HCT116 (cell line): ENCODE results near the gene CD109. TPM values are rescaled to one million over a fixed set of nuclear protein-coding genes. Genes with fewer than 3 reads are reported as not detected.

Experiments used
- ATAC-seq: fragments of 200-7000 bp; cut with Tn5 transposase; 2 replicates; pipeline ENCODE4 v1.9.1; 2020; ENCODE audit warnings: mild to moderate bottlenecking, moderate library complexity
- BruUV-seq: library from RNA; stranded (reverse); fragments of 400-500 nt; replicated peaks from 2 replicates; lab custom pipeline; 2021; lab: Mats Ljungman, UMichigan
- CTCF ChIA-PET: fragments of 300-600 bp; sonication (Branson Sonifier 250); formaldehyde crosslinking; loops from one replicate; lab custom pipeline; 2021; ENCODE audit warnings: antibody characterized with exemption; lab: Charles Lee
- POLR2A ChIA-PET: fragments of 300-600, 350-600 bp; sonication (Branson Sonifier 250); formaldehyde crosslinking; loops from one replicate; lab custom pipeline; 2021; ENCODE audit warnings: antibody characterized with exemption; lab: Charles Lee
- RAD21 ChIA-PET, 2 experiments: fragments of 300-600 bp; sonication (Branson Sonifier 250); formaldehyde crosslinking; loops; one replicate each; lab custom pipeline; 2023; ENCODE audit warnings: low total read pairs in 2 of 2; ENCODE audit not compliant: uncharacterized antibody in 2 of 2, unreplicated experiment in 2 of 2, low non-redundant PET in 1 of 2; lab: Charles Lee
- DNase-seq: peaks from one replicate; pipeline ENCODE4 v3.0.0-alpha.2; 2010; ENCODE audit warnings: low read depth, low spot score
- H2AFZ ChIP-seq: fragments of 200-600 bp; shearing (Covaris generic), sonication (generic); 2 replicates; pipeline ENCODE4 v1.6.1; 2017; ENCODE audit warnings: low read depth, mixed run types, mixed read lengths, antibody characterized with exemption, low read length; ENCODE audit not compliant: poor library complexity, severe bottlenecking
- H3K27ac ChIP-seq: 2 replicates; pipeline ENCODE4 v1.5.1; 2012; ENCODE audit warnings: low read depth, low read length
- H3K27me3 ChIP-seq: fragments of 200-600 bp; sonication (generic); 2 replicates; pipeline ENCODE4 v1.6.1; 2016; ENCODE audit warnings: mixed run types, low read length, mixed read lengths; ENCODE audit not compliant: insufficient read depth
- H3K36me3 ChIP-seq, 2 experiments: fragments of 200-500 bp in 1 of 2; fragments of 200-600 bp in 1 of 2; sonication (Bioruptor generic) in 1 of 2; sonication (generic) in 1 of 2; 2 replicates each; pipeline versions ENCODE4 v1.5.1 to v1.6.1; 2014 to 2016; ENCODE audit warnings: low read length in 2 of 2, inconsistent platforms in 1 of 2, mixed read lengths in 1 of 2, mixed run types in 1 of 2; ENCODE audit not compliant: insufficient read depth in 2 of 2, control insufficient read depth in 1 of 2
- H3K4me1 ChIP-seq, 2 experiments: fragments of 200-600 bp in 1 of 2; sonication (generic) in 1 of 2; 2 replicates each; pipeline versions ENCODE4 v1.5.1 to v1.6.1; 2012 to 2017; ENCODE audit warnings: low read length in 2 of 2, inconsistent platforms in 1 of 2, mild to moderate bottlenecking in 1 of 2, mixed read lengths in 1 of 2, mixed run types in 1 of 2, moderate library complexity in 1 of 2; ENCODE audit not compliant: insufficient read depth in 2 of 2, control insufficient read depth in 1 of 2
- H3K4me2 ChIP-seq: fragments of 200-600 bp; sonication (generic); 2 replicates; pipeline ENCODE4 v1.6.1; 2017; ENCODE audit warnings: mixed run types, low read length, mixed read lengths
- H3K4me3 ChIP-seq, 2 experiments: fragments of 200-600 bp in 1 of 2; sonication (generic) in 1 of 2; replicated peaks in 1 of 2; 2 replicates each; pipeline ENCODE4 v1.5.1; 2011 to 2016; ENCODE audit warnings: low read length in 2 of 2, control low read depth in 1 of 2, low read depth in 1 of 2, mild to moderate bottlenecking in 1 of 2, mixed read lengths in 1 of 2, mixed run types in 1 of 2
- H3K79me2 ChIP-seq: fragments of 200-600 bp; sonication (generic); 2 replicates; pipeline ENCODE4 v1.6.1; 2017; ENCODE audit warnings: mild to moderate bottlenecking, mixed run types, low read length, moderate library complexity, mixed read lengths; ENCODE audit not compliant: insufficient read depth
- H3K9ac ChIP-seq: fragments of 200-600 bp; sonication (generic); 2 replicates; pipeline ENCODE4 v1.6.1; 2016; ENCODE audit warnings: low read length, mixed read lengths
- H3K9me2 ChIP-seq: fragments of 200-600 bp; sonication (generic), shearing (Covaris generic); 2 replicates; pipeline ENCODE4 v1.6.1; 2017; ENCODE audit warnings: mixed run types, mild to moderate bottlenecking, moderate library complexity; ENCODE audit not compliant: insufficient read depth
- H3K9me3 ChIP-seq, 2 experiments: fragments of 200-500 bp in 1 of 2; fragments of 200-600 bp in 1 of 2; sonication (Bioruptor generic) in 1 of 2; sonication (generic) in 1 of 2; 2 replicates each; pipeline ENCODE4 v1.6.1; 2014 to 2017; ENCODE audit warnings: low read length in 2 of 2, mixed read lengths in 2 of 2, inconsistent platforms in 1 of 2, low read depth in 1 of 2, mild to moderate bottlenecking in 1 of 2, mixed run types in 1 of 2, moderate library complexity in 1 of 2; ENCODE audit not compliant: control insufficient read depth in 1 of 2, insufficient read depth in 1 of 2
- H4K20me1 ChIP-seq: fragments of 200-600 bp; sonication (generic), shearing (Covaris generic); 2 replicates; pipeline ENCODE4 v1.6.1; 2017; ENCODE audit warnings: mixed run types, mild to moderate bottlenecking, moderate library complexity; ENCODE audit not compliant: insufficient read depth
- CBX3 ChIP-seq: IDR thresholded peaks from 2 replicates; pipeline ENCODE4 v1.6.1; 2012; ENCODE audit warnings: low read depth
- EGR1 ChIP-seq: IDR thresholded peaks from 2 replicates; pipeline ENCODE4 v1.6.1; 2012; ENCODE audit warnings: low read depth
- ELF1 ChIP-seq: IDR thresholded peaks from 2 replicates; pipeline ENCODE4 v1.6.1; 2012; ENCODE audit warnings: low read depth, borderline replicate concordance
- JUND ChIP-seq: IDR thresholded peaks from 2 replicates; pipeline ENCODE4 v1.6.1; 2012
- SIN3A ChIP-seq: IDR thresholded peaks from 2 replicates; pipeline ENCODE4 v1.6.1; 2012; ENCODE audit warnings: low read depth
- YY1 ChIP-seq: IDR thresholded peaks from 2 replicates; pipeline ENCODE4 v1.6.1; 2011; ENCODE audit warnings: low read length, low read depth, moderate library complexity, mild to moderate bottlenecking; ENCODE audit not compliant: insufficient replicate concordance; ENCODE audit errors: extremely low read depth
- intact Hi-C: fragments of 100-400 bp; cut with micrococcal nuclease; formaldehyde crosslinking; loops from 2 replicates; pipeline ENCODE4 v1.10.0; 2022
- total RNA-seq: library from RNA; stranded (reverse); gene quantifications from one replicate; pipeline ENCODE4 v1.2.1, GENCODE V29; 2021; ENCODE audit not compliant: unreplicated experiment
- TF ChIP-seq, protein P1 (sequence below), 3 experiments: fragments of 200-600 bp in 1 of 3; sonication (generic) in 1 of 3; IDR thresholded peaks in 2 of 3; conservative IDR thresholded peaks in 1 of 3; 2 replicates each; pipeline ENCODE4 v1.5.1; 2012 to 2017; ENCODE audit warnings: low read depth in 2 of 3, low read length in 2 of 3, antibody characterized with exemption in 1 of 3, borderline replicate concordance in 1 of 3, control low read depth in 1 of 3, mild to moderate bottlenecking in 1 of 3, mixed read lengths in 1 of 3, mixed run types in 1 of 3, moderate library complexity in 1 of 3; ENCODE audit not compliant: insufficient read depth in 1 of 3
- TF ChIP-seq, protein P2 (sequence below): IDR thresholded peaks from 2 replicates; pipeline ENCODE4 v1.6.1; 2012
- TF ChIP-seq, protein P3 (sequence below): IDR thresholded peaks from 2 replicates; pipeline ENCODE4 v1.6.1; 2011; ENCODE audit warnings: mild to moderate bottlenecking, low read length, moderate library complexity; ENCODE audit not compliant: insufficient replicate concordance; ENCODE audit errors: extremely low read depth

The CD109 gene
- total RNA-seq, 1 experiment from 2014 or later = 42.1 TPM

DNA sequence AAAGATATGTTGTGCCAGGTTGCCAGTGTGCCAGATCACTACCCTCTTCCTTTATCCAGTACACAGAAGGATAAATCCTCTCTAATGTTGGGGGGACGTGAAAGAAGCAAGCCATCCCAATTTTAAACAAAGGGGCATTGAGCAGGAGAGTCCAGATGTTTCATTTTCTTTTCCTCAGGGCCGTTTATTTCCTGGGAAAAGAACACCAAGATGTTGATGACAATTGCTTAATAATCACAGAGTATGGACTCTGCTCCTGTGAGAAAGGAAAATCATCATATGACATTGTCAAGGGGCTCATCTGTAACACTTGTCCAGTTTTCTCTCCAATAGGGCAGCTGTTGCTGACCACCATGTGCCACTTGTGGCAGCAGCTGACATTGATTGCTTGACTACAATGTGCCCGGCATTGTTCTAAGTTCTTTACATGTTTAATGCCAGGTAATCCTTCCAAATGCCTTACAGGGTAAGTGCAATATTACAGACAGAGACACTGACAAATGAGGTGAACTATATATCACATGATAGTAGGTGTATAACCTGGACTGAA is 161.4 kb downstream of the CD109 start:
- no peaks in the 10 kb centered on the region for H3K79me2 ChIP-seq
- POLR2A ChIA-PET = no interaction called here
- no peaks in the 10 kb centered on the region for H3K27me3 ChIP-seq
- TF ChIP-seq, protein P1, sequence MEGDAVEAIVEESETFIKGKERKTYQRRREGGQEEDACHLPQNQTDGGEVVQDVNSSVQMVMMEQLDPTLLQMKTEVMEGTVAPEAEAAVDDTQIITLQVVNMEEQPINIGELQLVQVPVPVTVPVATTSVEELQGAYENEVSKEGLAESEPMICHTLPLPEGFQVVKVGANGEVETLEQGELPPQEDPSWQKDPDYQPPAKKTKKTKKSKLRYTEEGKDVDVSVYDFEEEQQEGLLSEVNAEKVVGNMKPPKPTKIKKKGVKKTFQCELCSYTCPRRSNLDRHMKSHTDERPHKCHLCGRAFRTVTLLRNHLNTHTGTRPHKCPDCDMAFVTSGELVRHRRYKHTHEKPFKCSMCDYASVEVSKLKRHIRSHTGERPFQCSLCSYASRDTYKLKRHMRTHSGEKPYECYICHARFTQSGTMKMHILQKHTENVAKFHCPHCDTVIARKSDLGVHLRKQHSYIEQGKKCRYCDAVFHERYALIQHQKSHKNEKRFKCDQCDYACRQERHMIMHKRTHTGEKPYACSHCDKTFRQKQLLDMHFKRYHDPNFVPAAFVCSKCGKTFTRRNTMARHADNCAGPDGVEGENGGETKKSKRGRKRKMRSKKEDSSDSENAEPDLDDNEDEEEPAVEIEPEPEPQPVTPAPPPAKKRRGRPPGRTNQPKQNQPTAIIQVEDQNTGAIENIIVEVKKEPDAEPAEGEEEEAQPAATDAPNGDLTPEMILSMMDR (IDR thresholded peaks at IDR 0.05 in 2 of 3, conservative IDR thresholded peaks at IDR 0.05 in 1 of 3; ENCODE audit: borderline replicate concordance in 1 of 3, insufficient read depth in 1 of 3, low read depth in 2 of 3, low read length in 2 of 3) = no peak
- TF ChIP-seq, protein P2, sequence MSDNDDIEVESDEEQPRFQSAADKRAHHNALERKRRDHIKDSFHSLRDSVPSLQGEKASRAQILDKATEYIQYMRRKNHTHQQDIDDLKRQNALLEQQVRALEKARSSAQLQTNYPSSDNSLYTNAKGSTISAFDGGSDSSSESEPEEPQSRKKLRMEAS = no peak
- TF ChIP-seq, protein P3, sequence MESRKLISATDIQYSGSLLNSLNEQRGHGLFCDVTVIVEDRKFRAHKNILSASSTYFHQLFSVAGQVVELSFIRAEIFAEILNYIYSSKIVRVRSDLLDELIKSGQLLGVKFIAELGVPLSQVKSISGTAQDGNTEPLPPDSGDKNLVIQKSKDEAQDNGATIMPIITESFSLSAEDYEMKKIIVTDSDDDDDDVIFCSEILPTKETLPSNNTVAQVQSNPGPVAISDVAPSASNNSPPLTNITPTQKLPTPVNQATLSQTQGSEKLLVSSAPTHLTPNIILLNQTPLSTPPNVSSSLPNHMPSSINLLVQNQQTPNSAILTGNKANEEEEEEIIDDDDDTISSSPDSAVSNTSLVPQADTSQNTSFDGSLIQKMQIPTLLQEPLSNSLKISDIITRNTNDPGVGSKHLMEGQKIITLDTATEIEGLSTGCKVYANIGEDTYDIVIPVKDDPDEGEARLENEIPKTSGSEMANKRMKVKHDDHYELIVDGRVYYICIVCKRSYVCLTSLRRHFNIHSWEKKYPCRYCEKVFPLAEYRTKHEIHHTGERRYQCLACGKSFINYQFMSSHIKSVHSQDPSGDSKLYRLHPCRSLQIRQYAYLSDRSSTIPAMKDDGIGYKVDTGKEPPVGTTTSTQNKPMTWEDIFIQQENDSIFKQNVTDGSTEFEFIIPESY = no peak
- no peak for TF ChIP-seq YY1
- TF ChIP-seq ELF1 = no peak
- TF ChIP-seq CBX3 = no peak
- no peak for TF ChIP-seq EGR1
- TF ChIP-seq SIN3A = no peak
- TF ChIP-seq JUND = no peak
- TF ChIP-seq, all 23 proteins: peak for 0
- Histone ChIP-seq H3K4me2 (no peak overlapping the region), H3K9ac (no peak overlapping the region), H3K4me3 (no peak overlapping the region), H3K9me2 (no peaks in the 10 kb centered on the region; the same call in 1 of the 2 replicates), H3K36me3 (no peaks in the 10 kb centered on the region), H3K27ac (no peak overlapping the region), H2AFZ (no peak overlapping the region), H3K4me1 (no peaks in the 10 kb centered on the region), H3K9me3 (no peaks in the 10 kb centered on the region), H4K20me1 (no peaks in the 10 kb centered on the region)
- no peak for DNase-seq
- no TSS peak for BruUV-seq
- intact Hi-C loops = no loop called here
- no peak for ATAC-seq
- ChIA-PET CTCF (interaction anchor here (1.6 kb wide), 1 partner anchor 1351 kb away, joined by 4 read pairs; no protein-coding TSS in a partner anchor), RAD21 (no interaction called here)
